Astrocyte of the cerebellum (primary cell): ENCODE results near the gene CDH4.

Source experiments
- DNase-seq: peaks from one replicate; pipeline ENCODE4 v3.0.0-alpha.2; 2011; ENCODE audit warnings: low read depth
- H3K4me3 ChIP-seq: 2 replicates; pipeline ENCODE4 v1.5.1; 2011; ENCODE audit warnings: mild to moderate bottlenecking, low read depth, low read length, moderate library complexity
- CTCF ChIP-seq: IDR thresholded peaks from 2 replicates; pipeline ENCODE4 v1.5.1; 2012; ENCODE audit warnings: low read length, low read depth, moderate library complexity, mild to moderate bottlenecking; ENCODE audit errors: missing control alignments
- in situ Hi-C: cut with HindIII; loops from 2 replicates; pipeline ENCODE4 v1.10.0; 2017; ENCODE audit warnings: low sequenced_read_pairs

Gene CDH4

GRCh38 chr20:61665528-61666470 lies 413.7 kb downstream of the CDH4 start:
- TF ChIP-seq CTCF, result no peak
- H3K4me3 ChIP-seq, result no peak overlapping the region
- DNase-seq, result no peak
- in situ Hi-C loops, result no loop called here

- no peak overlapping the region for H3K4me3 ChIP-seq
- TF ChIP-seq CTCF, result no peak
- in situ Hi-C loops, result no loop called here
- DNase-seq, result no peak
These were observed 414.4 kb downstream of the CDH4 start for GRCh38 chr20:61666471-61666832.

GRCh38 chr20:61667056-61667792 lies 415.2 kb downstream of the CDH4 start:
- TF ChIP-seq CTCF, result no peak
- in situ Hi-C loops, result no loop called here
- no peak for DNase-seq
- H3K4me3 ChIP-seq, result no peak overlapping the region

- in situ Hi-C loops, result no loop called here
- no peak overlapping the region for H3K4me3 ChIP-seq
- no peak for DNase-seq
- TF ChIP-seq CTCF, result no peak
These were observed 416.1 kb downstream of the CDH4 start for GRCh38 chr20:61668065-61668650.

- H3K4me3 ChIP-seq, result no peak overlapping the region
- DNase-seq, result no peak
- TF ChIP-seq CTCF, result no peak
- in situ Hi-C loops, result no loop called here
These were observed 416.9 kb downstream of the CDH4 start for GRCh38 chr20:61668771-61669503.

GRCh38 chr20:61670274-61670673 lies 418.2 kb downstream of the CDH4 start:
- DNase-seq, result no peak
- no peak for TF ChIP-seq CTCF
- H3K4me3 ChIP-seq, result no peak overlapping the region
- in situ Hi-C loops, result no loop called here
